ENCODE measurements around the gene EME1. TPM values are rescaled to one million over a fixed set of nuclear protein-coding genes. Genes with fewer than 3 reads are reported as not detected.
"Not testable (repeated sequence)": the region's sequence is repeated elsewhere in the genome, so short reads cannot be mapped to it uniquely, and the experiment has no call there.

Gene EME1
- total RNA-seq, 2 experiments from 2014 or later: 0.36 to 0.92 TPM

DNA sequence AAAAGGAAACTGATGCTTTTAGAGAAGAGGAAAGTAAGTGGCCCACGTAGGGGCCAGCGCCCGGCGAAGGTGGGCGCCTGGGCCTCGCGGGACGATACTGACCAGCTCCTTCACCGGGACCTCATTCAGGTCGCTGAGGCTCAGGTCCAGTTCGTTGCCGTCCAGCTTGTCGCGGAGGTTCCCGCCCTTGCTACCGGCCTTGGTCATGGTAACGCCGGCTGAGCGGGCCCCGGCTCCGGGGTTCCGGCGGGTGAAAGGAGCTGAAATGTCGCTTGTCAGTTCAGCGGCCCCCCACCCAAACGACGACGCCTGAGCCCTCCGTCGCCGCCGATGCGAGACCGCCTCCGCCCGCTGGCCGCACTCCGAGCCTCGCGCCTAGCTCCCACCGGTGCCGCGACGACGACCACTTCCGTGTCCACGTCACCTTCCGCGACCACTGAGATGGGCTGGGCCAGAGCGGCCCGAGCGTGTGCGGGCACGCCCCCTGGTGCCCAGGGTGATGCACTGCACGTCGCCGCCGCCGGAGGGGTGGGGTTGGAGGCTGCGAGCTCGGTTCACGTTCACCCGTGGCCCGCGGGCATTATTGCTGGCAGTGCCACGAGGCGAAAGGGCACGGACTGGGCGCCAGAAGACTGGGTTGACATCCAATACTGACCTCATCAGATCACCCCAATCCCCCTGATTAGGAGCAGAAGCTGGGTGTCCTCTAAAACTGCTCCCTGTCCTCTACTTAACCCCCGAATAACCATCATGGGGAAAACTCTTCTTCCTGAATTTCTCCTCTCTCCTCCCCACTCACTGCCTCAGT lies 24.3 kb downstream of the EME1 start, which contains the start of gene LRRC59:
LRRC59 (minus strand) TSS at position 413 of the 808 bp plus-strand sequence; CDS start at position 207, 206 bp downstream.
- H3K4me1 ChIP-seq (ENCODE audit: insufficient read depth, low read length): peaks cover 30% of the 10 kb centered on the region
- H3K27me3 ChIP-seq (ENCODE audit: control insufficient read depth in 1 of 2, insufficient read depth in 2 of 2, low read length in 2 of 2): no peaks in the 10 kb centered on the region
- intact Hi-C loops (cut with DNase I, micrococcal nuclease): loop anchor here (1.0 to 5.0 kb wide), 4 partner anchors 24 to 51 kb away; partner anchors contain the start of genes EME1 (in 1 of the 2), MRPL27 (in 1 of the 2) and XYLT2 (in 1 of the 2)
- ChIA-PET CTCF (interaction anchor here (0.6 to 3.1 kb wide), 37 partner anchors 8 to 1205 kb away, joined by 3 to 22 read pairs (median 4); partner anchors contain the start of genes CHAD, COL1A1, LUC7L3 and NME1), POLR2A (interaction anchor here (0.7 to 4.6 kb wide), 21 partner anchors 8 to 609 kb away, joined by 3 to 52 read pairs (median 4); partner anchors contain the start of genes ACSF2, EME1, KAT7 and LUC7L3)
- peak within 1 kb of the TSS; percentile 99 for H3K4me3 Mint-ChIP-seq
- peak within 1 kb of the TSS; percentile 60 to 87 for H3K27ac ChIP-seq (ENCODE audit: low read depth in 1 of 2, low read length in 2 of 2)
- TF ChIP-seq CTCF (IDR thresholded peaks at IDR 0.05): peak; percentile 99
- ATAC-seq (ENCODE audit: poor library complexity) (peak; percentile 99), DNase-seq (peak; percentile 87 to 96 (median 92))
- H3K27ac Mint-ChIP-seq: peak within 1 kb of the TSS; percentile 83
- H3K4me3 ChIP-seq (ENCODE audit: low read length): peak within 1 kb of the TSS; percentile 100
- H3K9me3 Mint-ChIP-seq: no peaks in the 10 kb centered on the region
- H3K9me3 ChIP-seq (ENCODE audit: control insufficient read depth in 1 of 2, insufficient read depth in 1 of 2, low read length in 2 of 2): no peaks in the 10 kb centered on the region
- H3K4me1 Mint-ChIP-seq (ENCODE audit: low read depth): peaks cover 45% of the 10 kb centered on the region
- peaks cover 31% of the 10 kb centered on the region for H3K36me3 ChIP-seq (ENCODE audit: insufficient read depth, low read length)
- H3K36me3 Mint-ChIP-seq (ENCODE audit: low read depth): peaks cover 43% of the 10 kb centered on the region
- no peaks in the 10 kb centered on the region for H3K27me3 Mint-ChIP-seq

DNA sequence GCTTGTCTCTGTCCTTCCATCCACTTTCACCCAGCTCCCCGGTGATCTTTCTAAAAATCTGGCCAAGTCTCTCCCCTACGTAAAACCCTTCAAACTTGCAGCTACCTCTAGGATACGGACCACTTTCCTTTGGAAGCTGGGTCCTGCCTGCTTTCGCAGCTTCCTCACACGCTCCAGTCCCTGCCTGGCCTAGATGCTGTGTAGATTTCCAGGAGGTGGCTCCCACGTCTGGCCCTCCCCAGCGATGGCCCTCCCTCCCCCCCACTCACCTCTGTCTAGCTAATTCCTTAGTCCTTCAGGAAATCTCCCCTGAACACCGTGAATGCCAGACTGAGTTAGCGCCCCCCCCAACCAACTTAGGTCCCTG lies 24.9 kb downstream of the EME1 start:
- H3K27ac Mint-ChIP-seq: peak overlapping the region; percentile 83
- H3K4me1 Mint-ChIP-seq (ENCODE audit: low read depth): peaks cover 45% of the 10 kb centered on the region
- CTCF ChIA-PET: interaction anchor here (0.6 to 3.1 kb wide), 31 partner anchors 9 to 831 kb away, joined by 3 to 22 read pairs (median 5); partner anchors contain the start of genes CHAD, COL1A1, NME1 and PPP1R9B
- Histone ChIP-seq H3K36me3 (ENCODE audit: insufficient read depth, low read length) (peaks cover 25% of the 10 kb centered on the region), H3K27me3 (ENCODE audit: control insufficient read depth in 1 of 2, insufficient read depth in 2 of 2, low read length in 2 of 2) (no peaks in the 10 kb centered on the region), H3K4me3 (ENCODE audit: low read length) (peak overlapping the region; percentile 100), H3K9me3 (ENCODE audit: control insufficient read depth in 1 of 2, insufficient read depth in 1 of 2, low read length in 2 of 2) (no peaks in the 10 kb centered on the region), H3K4me1 (ENCODE audit: insufficient read depth, low read length) (peaks cover 30% of the 10 kb centered on the region), H3K27ac (ENCODE audit: low read depth in 1 of 2, low read length in 2 of 2) (no peak overlapping the region)
- H3K27me3 Mint-ChIP-seq: no peaks in the 10 kb centered on the region
- intact Hi-C loops (cut with DNase I, micrococcal nuclease): loop anchor here (1.0 to 5.0 kb wide), 6 partner anchors 25 to 79 kb away; partner anchors contain the start of genes EME1 (in 1 of the 2), MRPL27 (in 1 of the 2) and XYLT2 (in 1 of the 2)
- H3K9me3 Mint-ChIP-seq: no peaks in the 10 kb centered on the region
- ATAC-seq (ENCODE audit: poor library complexity): no peak
- peak overlapping the region; percentile 99 for H3K4me3 Mint-ChIP-seq
- H3K36me3 Mint-ChIP-seq (ENCODE audit: low read depth): peaks cover 37% of the 10 kb centered on the region
- TF ChIP-seq CTCF (IDR thresholded peaks at IDR 0.05): no peak
- no peak for DNase-seq
- POLR2A ChIA-PET: interaction anchor here (0.7 to 4.6 kb wide), 17 partner anchors 9 to 610 kb away, joined by 3 to 52 read pairs (median 4); partner anchors contain the start of genes ACSF2, EME1, KAT7 and MRPL27

DNA sequence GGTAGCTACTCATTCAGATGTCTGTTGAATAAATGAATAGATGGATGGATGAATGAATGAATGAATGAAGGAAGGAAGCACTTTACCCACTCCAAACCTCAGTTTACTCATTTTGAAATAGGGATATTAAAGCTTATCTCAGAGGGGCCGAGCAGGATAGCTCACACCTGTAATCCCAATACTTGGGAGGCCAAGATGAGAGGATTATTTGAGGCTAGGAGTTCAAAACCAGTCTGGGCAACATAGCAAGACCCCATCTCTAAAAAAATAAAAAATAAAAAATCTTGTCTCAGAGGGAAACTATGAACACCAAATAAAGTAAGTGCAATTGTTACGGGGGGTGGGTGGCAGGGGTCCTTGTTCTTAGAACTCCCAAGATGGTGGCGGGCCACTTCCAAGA lies 25.6 kb downstream of the EME1 start:
- not testable (repeated sequence) for H3K27me3 Mint-ChIP-seq; H3K4me3 ChIP-seq (ENCODE audit: low read length); DNase-seq; H3K27ac Mint-ChIP-seq; H3K27me3 ChIP-seq (ENCODE audit: control insufficient read depth in 1 of 2, insufficient read depth in 2 of 2, low read length in 2 of 2); ATAC-seq (ENCODE audit: poor library complexity); H3K9me3 ChIP-seq (ENCODE audit: control insufficient read depth in 1 of 2, insufficient read depth in 1 of 2, low read length in 2 of 2); H3K27ac ChIP-seq (ENCODE audit: low read depth in 1 of 2, low read length in 2 of 2); H3K9me3 Mint-ChIP-seq
- Mint-ChIP-seq H3K36me3 (ENCODE audit: low read depth) (peaks cover 29% of the 10 kb centered on the region), H3K4me3 (peak overlapping the region; percentile 99), H3K4me1 (ENCODE audit: low read depth) (peaks cover 38% of the 10 kb centered on the region)
- Histone ChIP-seq H3K36me3 (ENCODE audit: insufficient read depth, low read length) (peaks cover 17% of the 10 kb centered on the region), H3K4me1 (ENCODE audit: insufficient read depth, low read length) (peaks cover 30% of the 10 kb centered on the region)
- ChIA-PET CTCF (interaction anchor here (1.7 to 3.1 kb wide), 4 partner anchors 28 to 80 kb away, joined by 3 to 22 read pairs (median 16); partner anchors contain the start of gene RSAD1), POLR2A (interaction anchor here (1.4 to 4.6 kb wide), 4 partner anchors 11 to 80 kb away, joined by 3 to 52 read pairs (median 28); partner anchors contain the start of genes EME1, MRPL27 and RSAD1)
- intact Hi-C loops (cut with DNase I, micrococcal nuclease): loop anchor here in 1 of 2 experiments (1.0 to 5.0 kb wide), 3 partner anchors 26 to 79 kb away; no protein-coding TSS in a partner anchor

- ChIA-PET POLR2A (interaction anchor here (4.0 to 4.6 kb wide), 2 partner anchors 28 to 37 kb away, joined by 35 to 52 read pairs; partner anchors contain the start of genes EME1 and MRPL27), CTCF (interaction anchor here (1.7 kb wide), 1 partner anchor 31 kb away, joined by 3 read pairs; no protein-coding TSS in a partner anchor)
- H3K36me3 Mint-ChIP-seq (ENCODE audit: low read depth): peaks cover 20% of the 10 kb centered on the region
- H3K9me3 Mint-ChIP-seq; H3K27me3 ChIP-seq (ENCODE audit: control insufficient read depth in 1 of 2, insufficient read depth in 2 of 2, low read length in 2 of 2); H3K27ac ChIP-seq (ENCODE audit: low read depth in 1 of 2, low read length in 2 of 2); H3K4me3 ChIP-seq (ENCODE audit: low read length); H3K36me3 ChIP-seq (ENCODE audit: insufficient read depth, low read length); H3K9me3 ChIP-seq (ENCODE audit: control insufficient read depth in 1 of 2, insufficient read depth in 1 of 2, low read length in 2 of 2); H3K27ac Mint-ChIP-seq; DNase-seq; H3K27me3 Mint-ChIP-seq; ATAC-seq (ENCODE audit: poor library complexity): not testable (repeated sequence)
- peaks cover 30% of the 10 kb centered on the region for H3K4me1 ChIP-seq (ENCODE audit: insufficient read depth, low read length)
- intact Hi-C loops (cut with DNase I, micrococcal nuclease): loop anchor here in 1 of 2 experiments (2.0 to 5.0 kb wide), 2 partner anchors 25 to 37 kb away; no protein-coding TSS in a partner anchor
- peaks cover 32% of the 10 kb centered on the region for H3K4me1 Mint-ChIP-seq (ENCODE audit: low read depth)
- H3K4me3 Mint-ChIP-seq: peak overlapping the region; percentile 45
These were observed 26.6 kb downstream of the EME1 start for GRCh38 chr17:50399591-50399990.

- H3K27me3 ChIP-seq (ENCODE audit: control insufficient read depth in 1 of 2, insufficient read depth in 2 of 2, low read length in 2 of 2); H3K4me1 ChIP-seq (ENCODE audit: insufficient read depth, low read length); H3K9me3 Mint-ChIP-seq; ATAC-seq (ENCODE audit: poor library complexity); H3K27ac Mint-ChIP-seq; POLR2A ChIA-PET; H3K36me3 ChIP-seq (ENCODE audit: insufficient read depth, low read length); H3K4me3 ChIP-seq (ENCODE audit: low read length); H3K9me3 ChIP-seq (ENCODE audit: control insufficient read depth in 1 of 2, insufficient read depth in 1 of 2, low read length in 2 of 2); DNase-seq; intact Hi-C loops (cut with DNase I, micrococcal nuclease); H3K36me3 Mint-ChIP-seq (ENCODE audit: low read depth); H3K27ac ChIP-seq (ENCODE audit: low read depth in 1 of 2, low read length in 2 of 2); H3K4me3 Mint-ChIP-seq; H3K4me1 Mint-ChIP-seq (ENCODE audit: low read depth): not testable (repeated sequence)
- peaks cover 25% of the 10 kb centered on the region for H3K27me3 Mint-ChIP-seq
- CTCF ChIA-PET: interaction anchor here (1.6 kb wide), 1 partner anchor 8 kb away, joined by 6 read pairs; the partner anchor contains the start of gene LRRC59
These were observed 32.3 kb downstream of the EME1 start for GRCh38 chr17:50405351-50405750.

Measured in CD4-positive, alpha-beta T cell (primary cell).